Daoy (cell line): ENCODE results near the gene PPHLN1. TPM values are rescaled to one million over a fixed set of nuclear protein-coding genes. Genes with fewer than 3 reads are reported as not detected.
"Not testable (repeated sequence)": the region's sequence is repeated elsewhere in the genome, so short reads cannot be mapped to it uniquely, and the experiment has no call there.

Source experiments
- DNase-seq: peaks from one replicate; pipeline ENCODE4 v3.0.0-alpha.2; 2015; ENCODE audit warnings: low read depth
- total RNA-seq: library from RNA; depleted of rRNA; stranded (reverse); fragments of >200 nt; shearing (Covaris generic); gene quantifications from 2 replicates; pipeline ENCODE4 v1.2.3, GENCODE V29; 2014

PPHLN1 gene
- total RNA-seq, 1 experiment from 2014 or later: 84.1 TPM

DNA sequence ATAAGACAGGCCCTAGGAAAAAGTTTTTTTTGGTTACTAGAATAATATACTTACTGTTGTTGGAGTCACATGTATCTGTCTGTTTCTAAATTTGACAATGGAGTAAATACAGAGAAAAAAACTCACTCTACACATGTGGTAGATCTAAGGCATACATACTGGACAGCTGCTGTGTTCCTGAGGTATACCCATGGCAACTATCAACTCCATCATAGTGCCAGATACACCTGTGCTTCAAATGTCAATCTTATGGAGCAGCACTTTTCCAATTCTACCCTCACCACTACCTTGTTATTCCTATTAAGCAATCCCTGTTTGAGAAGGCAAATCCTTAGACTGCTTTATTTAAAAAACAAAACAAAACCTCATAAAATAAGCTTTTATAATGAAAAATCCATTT, 3.4 kb upstream of the PPHLN1 start:
- DNase-seq: no peak

DNA sequence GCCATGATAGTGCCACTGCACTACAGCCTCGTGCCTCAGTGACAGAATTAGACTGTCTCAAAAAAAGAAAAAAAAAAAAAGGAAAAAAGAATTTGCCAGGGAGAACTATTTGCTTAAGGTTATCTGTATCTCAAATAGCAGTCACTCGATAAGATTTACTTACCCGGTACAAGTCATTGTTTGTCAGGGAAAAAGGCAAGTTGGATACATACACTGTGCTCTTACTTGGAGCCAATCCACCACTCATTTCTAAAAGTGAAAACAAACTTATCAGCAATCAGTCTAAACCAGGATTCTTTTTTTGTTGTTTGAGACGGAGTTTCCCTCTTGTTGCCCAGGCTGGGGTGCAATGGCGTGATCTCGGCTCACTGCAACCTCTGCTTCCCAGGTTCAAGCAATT, 2.1 kb upstream of the PPHLN1 start:
- DNase-seq: no peak

DNA sequence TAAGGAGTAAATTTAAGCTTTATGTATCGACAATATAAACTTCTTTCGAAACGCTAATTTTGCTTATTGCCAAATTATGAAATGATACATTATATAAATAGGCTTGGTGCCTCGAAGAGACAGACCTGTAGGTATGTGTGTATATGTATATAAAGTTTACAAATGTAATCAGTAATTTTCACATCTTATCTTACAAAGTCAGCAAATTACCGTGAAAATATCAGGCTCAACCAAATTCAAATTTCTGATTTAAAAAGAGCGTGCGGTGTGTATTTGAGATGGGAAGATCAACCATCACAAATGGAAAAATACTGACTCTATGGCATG, 678 bp upstream of the PPHLN1 start:
- no peak for DNase-seq

DNA sequence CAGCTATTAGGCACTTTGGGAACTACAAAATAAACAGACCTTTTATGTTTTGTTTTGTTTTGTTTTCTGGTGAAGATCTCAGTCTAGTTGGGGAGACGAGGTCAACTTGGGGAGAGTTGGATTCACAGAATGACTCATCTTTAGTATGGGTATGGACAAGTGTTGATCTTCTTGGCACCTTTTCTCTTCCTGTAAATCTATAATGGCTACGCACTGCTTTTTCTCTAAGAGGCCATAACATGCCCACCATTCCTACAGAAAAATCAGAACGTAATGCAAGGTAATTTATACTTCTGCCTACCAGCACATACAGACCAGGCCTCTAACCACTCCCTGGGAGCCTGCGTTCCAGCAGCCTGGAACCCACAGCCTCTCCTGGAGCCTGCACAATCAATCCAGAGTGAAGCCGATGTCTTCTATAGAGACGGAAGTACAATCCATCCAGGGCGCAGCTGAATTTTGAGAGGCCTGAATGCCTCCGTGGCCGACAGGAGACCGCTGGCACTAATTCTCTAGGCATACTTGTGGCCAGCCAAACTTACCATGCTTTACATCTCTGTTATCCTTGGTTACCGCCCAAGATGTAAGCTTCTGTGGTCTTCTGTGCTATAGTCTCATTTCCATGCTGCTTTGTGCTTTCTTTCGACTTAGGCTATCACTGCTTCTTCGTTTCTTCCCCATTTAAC, 717 bp downstream of the PPHLN1 start:
- DNase-seq: peak; percentile 65

DNA sequence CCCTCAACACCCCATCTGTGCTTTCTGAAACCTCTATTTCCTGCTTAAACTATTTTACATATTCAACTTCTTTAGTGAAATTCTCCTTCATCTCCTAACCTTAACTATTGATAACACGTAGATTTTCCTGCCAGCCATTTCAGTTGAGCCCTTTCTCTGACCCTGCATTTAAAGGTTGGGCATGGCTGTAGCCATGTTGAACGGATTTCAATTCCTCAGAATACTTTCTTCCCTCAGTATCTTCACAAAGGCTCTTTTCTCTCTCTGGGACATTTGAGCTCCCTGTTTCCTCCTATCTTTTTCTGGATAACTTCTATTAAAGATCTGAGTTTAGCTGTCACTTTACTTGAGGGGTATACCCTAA, 1.2 kb downstream of the PPHLN1 start:
- DNase-seq: no peak

DNA sequence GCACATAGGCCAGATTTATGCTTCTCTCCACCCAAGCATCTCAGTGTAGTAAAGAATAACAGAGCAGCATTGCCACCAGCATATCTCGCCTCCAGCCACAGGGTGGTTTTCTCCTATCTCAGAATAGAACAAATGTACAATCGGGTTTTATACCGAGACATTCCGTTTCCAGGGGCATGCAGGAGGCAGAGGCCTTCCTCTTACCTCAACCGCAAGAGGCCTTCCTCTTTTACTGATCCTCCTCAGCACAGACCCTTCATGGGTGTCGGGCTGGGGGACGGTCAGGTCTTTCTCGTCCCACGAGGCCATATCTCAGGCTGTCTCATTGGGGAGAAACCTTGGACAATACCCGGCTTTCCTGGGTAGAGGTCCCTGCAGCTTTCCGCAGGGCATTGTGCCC, 4.1 kb downstream of the PPHLN1 start:
- not testable (repeated sequence) for DNase-seq

DNA sequence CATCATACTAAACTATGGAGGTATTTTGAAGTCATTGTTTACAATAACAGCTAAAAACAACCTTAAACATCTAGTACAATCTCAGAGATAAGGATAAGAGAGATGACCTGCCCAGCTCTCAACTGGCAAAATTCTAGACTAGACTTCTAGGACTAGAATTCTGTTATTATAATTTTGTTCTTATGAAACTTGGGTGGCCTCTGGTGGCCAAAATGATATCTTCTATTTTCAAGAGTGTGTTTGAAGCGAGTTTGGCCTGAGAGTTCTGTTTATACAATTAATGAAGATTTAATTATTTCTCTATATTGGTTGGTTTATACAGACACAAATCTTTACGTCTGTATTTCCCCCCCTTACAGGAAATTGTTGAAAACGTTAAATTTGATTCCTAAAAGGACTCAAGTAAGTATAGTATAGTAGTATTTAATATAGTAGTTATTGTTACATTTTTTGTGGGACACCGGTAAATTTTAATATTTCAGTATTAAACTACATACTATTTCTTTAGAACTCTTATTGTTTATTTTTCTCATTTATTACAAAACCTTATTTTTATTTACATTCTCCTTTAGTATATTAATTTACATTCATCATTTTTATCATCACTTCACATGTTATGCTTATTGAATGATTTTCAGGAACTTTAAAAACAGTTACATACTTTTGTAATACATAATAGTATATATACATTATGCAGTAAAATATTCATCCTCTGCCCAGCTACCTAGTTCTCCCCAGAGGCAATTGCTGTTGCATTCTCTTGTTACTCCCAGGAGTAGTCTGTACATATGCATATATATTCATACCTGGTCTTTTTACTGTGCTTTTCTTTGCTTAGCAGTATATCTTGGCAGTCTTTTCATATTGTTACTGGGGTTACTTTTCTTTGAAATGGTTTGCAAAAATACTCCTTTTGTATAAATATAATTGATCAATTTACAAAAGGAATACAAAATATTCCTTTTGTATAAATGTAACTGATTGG, 6.6 kb downstream of the PPHLN1 start:
- DNase-seq: peak; percentile 9

DNA sequence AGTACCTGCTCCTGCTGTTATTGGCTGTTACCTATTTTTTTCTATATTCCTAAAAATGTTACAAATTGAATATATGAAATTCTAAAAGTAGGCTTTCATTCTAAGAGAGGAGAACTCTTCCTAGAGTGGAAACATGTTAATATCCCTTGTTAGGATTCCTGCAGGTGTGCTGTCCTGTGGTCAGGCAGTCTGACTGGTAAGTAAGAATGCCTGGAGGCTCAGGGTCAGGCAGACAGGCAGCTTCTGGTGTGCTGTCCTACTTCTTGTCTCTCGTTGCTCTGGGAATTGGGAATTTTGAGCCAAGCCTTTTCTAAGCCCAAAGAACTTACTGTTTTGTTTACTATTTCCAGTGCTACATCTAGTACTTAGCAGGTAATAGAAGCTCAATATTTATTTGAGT, 10.3 kb downstream of the PPHLN1 start:
- no peak for DNase-seq

DNA sequence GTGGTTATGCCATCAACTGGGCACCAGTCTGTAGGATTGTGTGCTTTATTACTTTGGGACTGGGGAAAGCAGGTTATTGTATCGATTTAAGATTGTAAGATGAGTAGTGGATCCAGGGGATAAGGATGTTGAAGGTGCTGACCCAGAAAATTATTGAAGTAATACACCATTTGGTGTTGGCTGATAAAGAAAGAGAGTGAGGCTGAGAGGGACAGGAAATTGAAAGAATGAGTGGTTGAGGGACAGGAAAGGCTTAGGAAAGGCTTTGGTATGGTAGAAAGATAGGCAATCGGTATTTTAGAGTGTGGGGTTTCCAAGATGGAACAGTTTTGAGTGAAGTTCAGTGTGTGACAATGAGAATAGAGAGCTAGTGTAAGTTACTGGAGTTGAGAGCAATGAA, 12.3 kb downstream of the PPHLN1 start:
- DNase-seq: no peak

DNA sequence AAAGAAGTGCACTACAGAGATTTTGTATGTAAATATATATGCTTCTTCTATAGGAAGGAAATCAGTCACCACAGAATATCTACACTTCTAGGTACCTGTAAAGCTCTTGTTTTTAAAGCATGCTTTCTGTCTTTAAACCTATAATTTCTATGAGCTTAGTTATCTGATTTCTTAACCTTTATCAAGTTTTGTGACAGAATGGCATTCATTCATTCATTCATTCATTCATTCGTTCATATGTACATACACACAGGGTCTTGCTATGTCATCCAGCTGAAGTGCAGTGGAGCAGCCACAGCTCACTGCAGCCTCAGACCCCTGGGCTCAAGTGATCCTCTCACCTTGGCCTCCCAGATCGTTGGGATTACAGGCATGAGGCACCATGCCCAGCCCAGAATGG, 16.1 kb downstream of the PPHLN1 start:
- no peak for DNase-seq

DNA sequence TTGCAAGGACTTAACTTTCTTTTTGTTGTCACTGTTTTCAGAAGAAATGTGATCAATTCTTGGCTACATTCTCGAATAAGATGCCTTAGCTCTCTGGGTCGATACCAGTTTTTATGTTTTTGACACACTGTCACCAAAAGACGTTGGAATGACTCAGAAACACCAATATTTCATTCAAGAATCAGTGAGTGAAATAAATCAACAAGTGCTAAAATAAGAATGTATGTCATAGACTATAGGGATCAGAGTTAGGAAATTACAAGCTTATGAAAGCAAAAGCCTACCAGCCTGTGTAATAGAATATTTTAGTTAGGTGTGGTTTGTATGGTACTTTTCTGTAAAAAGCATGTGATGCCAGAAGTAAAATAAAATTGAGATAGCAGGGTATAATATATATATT, 17.8 kb downstream of the PPHLN1 start:
- no peak for DNase-seq

DNA sequence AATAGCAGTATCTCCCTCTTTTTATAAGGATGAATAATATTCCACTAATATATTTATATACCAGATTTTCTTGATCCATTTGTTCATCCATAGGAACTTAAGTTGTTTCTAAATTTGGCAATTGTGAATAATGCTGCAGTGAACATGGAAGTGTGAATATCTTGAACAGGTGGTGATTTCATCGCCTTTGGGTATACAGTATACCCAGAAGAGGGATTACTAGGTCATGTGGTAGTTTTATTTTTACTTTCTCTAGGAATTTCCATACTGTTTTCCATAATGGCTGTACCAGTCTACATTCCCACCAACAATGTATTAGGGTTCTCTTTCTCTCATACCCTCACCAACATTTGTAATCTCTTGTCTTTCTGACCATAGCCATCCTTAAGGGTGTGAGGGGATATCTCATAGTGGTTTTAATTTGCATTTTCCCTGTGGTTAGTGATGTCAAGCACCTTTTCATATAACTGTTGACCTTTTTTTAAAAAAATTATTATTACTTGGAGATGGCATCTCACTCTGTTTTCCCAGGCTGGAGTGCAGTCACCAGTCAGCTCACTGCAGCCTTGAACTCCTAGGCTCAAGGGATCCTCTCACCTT, 20.5 kb downstream of the PPHLN1 start:
- no peak for DNase-seq

DNA sequence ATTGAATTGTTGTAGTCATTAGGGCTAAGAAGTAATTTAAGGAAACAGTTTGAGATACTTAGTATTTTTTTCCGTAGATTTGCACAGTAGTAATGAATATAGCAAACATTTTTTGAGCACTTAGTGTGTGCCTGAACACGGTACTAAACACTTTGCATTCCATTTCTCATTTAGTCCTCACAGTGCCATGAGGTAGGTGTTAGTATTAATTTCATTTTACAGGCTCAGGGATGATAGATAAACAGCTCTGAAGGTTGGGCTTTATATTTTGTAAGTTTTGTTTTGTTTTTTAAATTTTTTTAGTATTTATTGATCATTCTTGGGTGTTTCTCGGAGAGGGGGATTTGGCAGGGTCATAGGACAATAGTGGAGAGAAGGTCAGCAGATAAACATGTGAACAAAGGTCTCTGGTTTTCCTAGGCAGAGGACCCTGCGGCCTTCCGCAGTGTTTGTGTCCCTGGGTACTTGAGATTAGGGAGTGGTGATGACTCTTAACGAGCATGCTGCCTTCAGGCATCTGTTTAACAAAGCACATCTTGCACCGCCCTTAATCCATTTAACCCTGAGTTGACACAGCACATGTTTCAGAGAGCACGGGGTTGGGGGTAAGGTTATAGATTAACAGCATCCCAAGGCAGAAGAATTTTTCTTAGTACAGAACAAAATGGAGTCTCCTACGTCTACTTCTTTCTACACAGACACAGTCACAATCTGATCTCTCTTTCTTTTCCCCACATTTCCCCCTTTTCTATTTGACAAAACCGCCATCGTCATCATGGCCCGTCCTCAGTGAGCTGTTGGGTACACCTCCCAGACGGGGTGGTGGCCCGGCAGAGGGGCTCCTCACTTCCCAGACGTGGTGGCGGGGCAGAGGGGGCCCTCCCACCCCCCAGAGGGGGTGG, 23.4 kb downstream of the PPHLN1 start:
- DNase-seq: not testable (repeated sequence)

DNA sequence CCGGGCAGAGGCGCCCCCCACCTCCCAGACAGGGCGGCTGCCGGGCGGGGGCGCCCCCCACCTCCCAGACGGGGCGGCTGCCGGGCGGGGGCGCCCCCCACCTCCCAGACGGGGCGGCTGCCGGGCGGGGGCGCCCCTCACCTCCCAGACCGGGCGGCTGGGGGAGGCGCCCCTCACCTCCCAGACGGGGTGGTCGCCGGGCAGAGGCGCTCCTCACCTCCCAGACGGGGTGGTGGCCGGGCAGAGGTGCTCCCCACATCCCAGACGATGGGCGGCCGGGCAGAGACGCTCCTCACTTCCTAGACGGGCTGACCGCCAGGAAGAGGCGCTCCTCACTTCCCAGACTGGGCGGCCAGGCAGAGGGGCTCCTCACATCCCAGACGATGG, 24.0 kb downstream of the PPHLN1 start:
- DNase-seq: not testable (repeated sequence)

DNA sequence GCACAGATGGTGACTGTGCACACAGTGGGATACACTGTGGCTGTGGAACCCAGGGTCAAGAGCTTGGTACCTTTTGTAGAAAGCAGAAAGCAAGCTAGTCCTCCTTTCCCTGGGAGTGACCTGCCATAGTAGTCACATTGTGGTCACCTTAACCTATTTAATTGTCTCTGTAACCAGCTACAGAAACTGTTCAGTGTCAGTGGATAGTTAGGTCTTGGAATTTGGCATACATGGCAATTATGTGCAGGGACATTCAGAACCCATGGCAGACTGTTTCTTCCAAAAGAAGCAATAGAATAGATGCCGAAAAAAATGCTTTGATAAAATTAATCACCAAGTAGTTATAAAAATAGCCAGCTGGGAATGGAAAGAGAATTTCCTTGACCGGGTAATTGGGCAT, 30.4 kb downstream of the PPHLN1 start:
- DNase-seq: no peak

DNA sequence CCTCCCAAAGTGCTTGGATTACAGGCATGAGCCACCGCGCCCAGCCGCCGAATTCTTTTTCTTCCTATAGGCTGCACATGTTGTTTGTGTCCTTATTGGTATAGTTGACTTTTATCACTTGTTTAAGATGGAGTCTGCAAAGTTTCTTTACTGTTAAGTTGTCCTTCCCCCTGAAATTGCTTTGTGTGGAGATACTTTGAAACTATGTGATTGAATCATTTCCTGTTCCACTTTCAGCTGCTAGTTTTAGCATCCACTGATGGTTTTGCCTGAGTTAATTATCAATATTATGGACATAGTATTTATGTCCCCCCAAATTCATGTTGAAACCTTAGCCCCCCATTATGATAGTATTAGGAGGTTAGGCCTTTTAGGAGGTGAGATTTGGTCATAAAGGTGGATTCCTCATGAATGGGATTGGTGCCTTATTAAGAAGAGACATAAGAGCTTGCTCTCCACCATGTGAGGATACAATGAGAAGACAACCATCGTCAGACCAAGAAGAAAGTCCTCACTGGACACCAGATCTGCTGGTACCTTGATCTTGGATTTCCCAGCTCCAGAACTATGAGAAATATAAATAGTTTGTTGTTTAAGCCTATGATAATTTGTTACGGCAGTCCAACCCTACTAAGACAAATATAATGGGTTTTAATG, 34.9 kb downstream of the PPHLN1 start:
- DNase-seq: no peak

DNA sequence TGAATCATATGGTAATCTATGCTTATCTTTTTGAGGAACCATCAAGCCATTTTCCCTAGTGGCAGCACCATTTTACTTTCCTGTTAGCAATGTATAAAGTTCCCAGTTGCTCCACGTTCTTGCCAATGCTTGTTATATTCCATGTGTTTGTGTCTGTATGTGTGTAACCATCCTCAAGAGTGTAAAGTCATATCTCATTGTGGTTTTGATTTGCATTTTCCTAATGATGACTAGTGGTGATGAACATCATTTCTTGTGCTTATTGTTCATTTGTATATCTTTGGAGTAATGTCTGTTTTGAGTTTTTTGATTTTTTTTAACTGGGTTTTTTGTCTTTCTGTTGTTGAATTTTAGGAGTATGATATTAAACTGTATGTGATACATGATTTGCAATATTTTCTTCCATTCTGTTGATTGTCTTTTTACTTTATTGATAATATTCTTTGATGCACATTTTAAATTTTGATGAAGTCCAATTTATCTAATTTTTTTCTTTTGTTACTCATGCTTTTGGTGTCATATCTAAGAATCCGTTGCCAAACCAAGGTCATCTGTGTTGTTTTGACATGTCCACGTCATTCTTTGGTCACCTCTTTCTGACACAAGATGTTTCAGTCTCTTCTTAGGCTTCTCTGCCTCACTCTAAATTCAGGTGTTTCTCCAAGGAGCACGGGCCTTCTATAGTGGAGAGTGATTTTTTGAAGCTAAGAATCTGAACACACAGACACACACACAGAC, 36.1 kb downstream of the PPHLN1 start:
- DNase-seq: no peak

DNA sequence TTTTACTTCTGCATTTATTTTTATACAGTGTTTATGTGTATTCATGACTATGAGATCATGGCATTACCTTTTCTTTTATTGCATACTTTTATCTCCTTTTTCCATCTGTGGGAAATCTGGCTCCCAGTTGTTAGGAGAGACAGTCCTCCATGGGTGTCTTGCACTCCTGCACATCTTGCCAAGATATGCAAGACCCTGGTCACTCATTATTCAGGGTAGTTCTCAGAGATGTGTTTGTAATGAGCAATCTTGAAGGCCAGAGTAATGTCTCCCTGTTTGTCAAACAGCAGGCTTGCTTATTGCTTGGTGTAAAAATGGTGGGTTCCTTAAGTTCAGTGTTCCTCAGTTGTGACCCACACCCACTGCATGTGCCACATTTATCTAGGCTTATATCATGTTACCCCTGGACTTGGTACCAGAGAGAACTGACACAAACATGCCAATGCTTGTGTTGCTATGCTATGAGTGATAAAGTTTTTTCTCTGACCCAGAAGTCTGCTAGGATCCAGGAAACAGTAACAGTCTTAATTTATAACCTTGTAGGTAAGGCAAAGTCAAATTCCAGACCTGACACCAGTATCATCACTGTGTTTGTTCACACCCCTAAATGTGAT, 36.8 kb downstream of the PPHLN1 start:
- DNase-seq: no peak

DNA sequence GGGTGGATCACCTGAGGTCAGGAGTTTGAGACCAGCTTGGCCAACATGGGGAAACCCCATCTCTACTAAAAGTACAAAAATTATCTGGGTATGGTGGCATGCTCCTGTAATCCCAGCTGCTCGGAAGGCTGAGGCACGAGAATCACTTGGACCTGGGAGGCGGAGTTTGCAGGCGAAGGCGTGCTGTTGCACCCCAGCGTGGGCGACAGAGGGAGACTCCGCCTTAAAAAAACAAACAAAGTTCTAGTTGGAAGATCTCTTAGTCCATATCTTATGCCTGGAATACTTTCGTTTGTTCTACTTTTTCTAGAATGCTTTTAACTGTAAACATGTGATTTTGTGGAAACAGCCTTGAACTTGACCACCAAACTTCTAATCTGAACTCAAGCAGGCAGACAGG, 38.7 kb downstream of the PPHLN1 start:
- no peak for DNase-seq

DNA sequence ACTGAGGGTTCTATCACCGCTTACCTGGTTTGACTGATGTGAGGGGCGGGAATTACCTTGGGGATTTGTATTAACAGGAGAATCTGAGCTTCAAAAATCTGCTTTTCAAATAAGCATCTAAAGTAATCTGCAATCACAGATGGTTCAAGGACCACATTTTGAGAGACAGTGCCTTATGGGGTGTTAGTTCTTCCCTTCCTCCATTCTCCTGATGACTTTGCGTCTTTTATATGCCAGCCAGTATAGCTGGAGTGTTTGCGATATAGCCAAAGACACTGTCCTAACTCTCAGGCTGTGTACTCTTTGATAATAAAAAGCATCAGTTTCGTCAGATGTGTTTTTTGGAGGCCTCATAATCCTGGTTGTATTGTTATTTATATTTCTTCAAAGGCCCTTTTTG, 39.5 kb downstream of the PPHLN1 start:
- DNase-seq: no peak
